Loucy (cell line): ENCODE measurements around the gene TAS2R38.

Source experiments
- H2AFZ ChIP-seq: fragments of 200-600 bp; sonication (generic); 2 replicates; pipeline ENCODE4 v1.6.0; 2016; ENCODE audit warnings: antibody characterized with exemption, mild to moderate bottlenecking, low read length, moderate library complexity
- H3F3A ChIP-seq: fragments of 200-600 bp; 2 replicates; pipeline ENCODE4 v1.6.0; 2016; ENCODE audit warnings: antibody characterized with exemption, low read depth, mild to moderate bottlenecking
- H3K27me3 ChIP-seq: fragments of 200-600 bp; sonication (generic); 2 replicates; pipeline ENCODE4 v1.6.1; 2014; ENCODE audit warnings: low read length, mild to moderate bottlenecking; ENCODE audit not compliant: insufficient read depth, poor library complexity, severe bottlenecking
- H3K36me3 ChIP-seq: fragments of 200-600 bp; sonication (generic); 2 replicates; pipeline ENCODE4 v1.6.1; 2016; ENCODE audit warnings: low read length; ENCODE audit not compliant: insufficient read depth
- H3K4me1 ChIP-seq: fragments of 200-600 bp; sonication (generic); 2 replicates; pipeline ENCODE4 v1.5.1; 2014; ENCODE audit warnings: low read length, mild to moderate bottlenecking; ENCODE audit not compliant: insufficient read depth, poor library complexity, severe bottlenecking
- H3K4me2 ChIP-seq: fragments of 200-600 bp; sonication (generic); 2 replicates; pipeline ENCODE4 v1.6.0; 2014; ENCODE audit warnings: antibody characterized with exemption, low read length, low read depth, mild to moderate bottlenecking; ENCODE audit not compliant: poor library complexity, severe bottlenecking
- H3K4me3 ChIP-seq: fragments of 200-600 bp; sonication (generic); 2 replicates; pipeline ENCODE4 v1.5.1; 2014; ENCODE audit warnings: low read length, mild to moderate bottlenecking, mixed read lengths; ENCODE audit not compliant: poor library complexity, severe bottlenecking
- H3K79me2 ChIP-seq: fragments of 200-600 bp; sonication (generic); 2 replicates; pipeline ENCODE4 v1.6.1; 2014; ENCODE audit warnings: low read length; ENCODE audit not compliant: insufficient read depth
- H3K9ac ChIP-seq: fragments of 200-600 bp; sonication (generic); 2 replicates; pipeline ENCODE4 v1.6.0; 2014; ENCODE audit warnings: mild to moderate bottlenecking, low read depth, low read length, moderate library complexity; ENCODE audit not compliant: poor library complexity, severe bottlenecking
- H3K9me2 ChIP-seq: fragments of 200-600 bp; sonication (generic); replicated peaks from 2 replicates; pipeline ENCODE4 v1.6.1; 2016; ENCODE audit warnings: low read depth, low read length, mixed read lengths
- H3K9me3 ChIP-seq: fragments of 200-600 bp; sonication (generic); 2 replicates; pipeline ENCODE4 v1.6.1; 2014; ENCODE audit warnings: mild to moderate bottlenecking, antibody characterized with exemption, low read length, low read depth; ENCODE audit not compliant: insufficient read depth
- H4K20me1 ChIP-seq: fragments of 200-600 bp; sonication (generic); 2 replicates; pipeline ENCODE4 v1.6.0; 2014; ENCODE audit warnings: antibody characterized with exemption, low read length, mild to moderate bottlenecking; ENCODE audit not compliant: insufficient read depth, poor library complexity, severe bottlenecking
- CTCF ChIP-seq: fragments of 200-600 bp; sonication (generic); conservative IDR thresholded peaks from 2 replicates; pipeline ENCODE4 v1.5.1; 2014; ENCODE audit warnings: mild to moderate bottlenecking, antibody characterized with exemption, low read length
- EZH2phosphoT487 ChIP-seq: fragments of 200-600 bp; IDR thresholded peaks from 2 replicates; pipeline ENCODE4 v1.6.1; 2018; ENCODE audit warnings: antibody characterized with exemption, mild to moderate bottlenecking, moderate library complexity, borderline replicate concordance

The TAS2R38 gene

GRCh38 chr7:142006577-142006976, 33.0 kb upstream of the TAS2R38 start:
- Histone ChIP-seq H3K9ac (no peak overlapping the region), H3K4me2 (no peak overlapping the region), H3F3A (no peaks in the 10 kb centered on the region), H3K9me2 (no peaks in the 10 kb centered on the region), H3K79me2 (no peaks in the 10 kb centered on the region), H3K27me3 (no peaks in the 10 kb centered on the region), H3K9me3 (no peaks in the 10 kb centered on the region), H3K4me1 (no peaks in the 10 kb centered on the region), H3K36me3 (no peaks in the 10 kb centered on the region), H3K4me3 (no peak overlapping the region), H2AFZ (no peak overlapping the region), H4K20me1 (no peaks in the 10 kb centered on the region)
- TF ChIP-seq EZH2phosphoT487 (no peak), CTCF (no peak)

- Histone ChIP-seq H3K9me3 (no peaks in the 10 kb centered on the region), H3K79me2 (no peaks in the 10 kb centered on the region), H3K36me3 (no peaks in the 10 kb centered on the region), H3K4me3 (no peak overlapping the region), H4K20me1 (no peaks in the 10 kb centered on the region), H3K4me1 (no peaks in the 10 kb centered on the region), H3K9ac (no peak overlapping the region), H3K27me3 (no peaks in the 10 kb centered on the region), H3K4me2 (no peak overlapping the region), H3K9me2 (no peaks in the 10 kb centered on the region), H3F3A (no peaks in the 10 kb centered on the region), H2AFZ (no peak overlapping the region)
- TF ChIP-seq EZH2phosphoT487 (no peak), CTCF (no peak)
These were observed 28.6 kb upstream of the TAS2R38 start for GRCh38 chr7:142002179-142002578.

- Histone ChIP-seq H3K9ac (no peak overlapping the region), H3K4me3 (no peak overlapping the region), H3K9me2 (no peaks in the 10 kb centered on the region), H3K9me3 (no peaks in the 10 kb centered on the region), H3K4me1 (no peaks in the 10 kb centered on the region), H3K79me2 (no peaks in the 10 kb centered on the region), H4K20me1 (no peaks in the 10 kb centered on the region), H3F3A (no peaks in the 10 kb centered on the region), H3K4me2 (no peak overlapping the region), H2AFZ (no peak overlapping the region), H3K27me3 (no peaks in the 10 kb centered on the region), H3K36me3 (no peaks in the 10 kb centered on the region)
- TF ChIP-seq EZH2phosphoT487 (no peak), CTCF (no peak)
These were observed 27.7 kb upstream of the TAS2R38 start for GRCh38 chr7:142001163-142001874.
